ENCODE data around the gene RABGAP1L. TPM values are rescaled to one million over a fixed set of nuclear protein-coding genes. Genes with fewer than 3 reads are reported as not detected.

Gene RABGAP1L
- total and polyA plus RNA-seq, 10 of the 15 experiments (the other 5 are each of a cell fraction or from before 2014, with no cell fraction given), result 5.8 to 194 (median 113) TPM

- ChIA-PET SMC1A (ENCODE audit: uncharacterized antibody, unreplicated experiment) (interaction anchor here (0.7 to 2.9 kb wide), 3 partner anchors 9 to 130 kb away, joined by 3 to 20 read pairs (median 5); no protein-coding TSS in a partner anchor), RAD21 (ENCODE audit: unreplicated experiment) (interaction anchor here (0.6 to 1.0 kb wide), 3 partner anchors 43 to 71 kb away, joined by 3 to 4 read pairs (median 4); no protein-coding TSS in a partner anchor), POLR2A (interaction anchor here (0.9 kb wide), 1 partner anchor 20 kb away, joined by 3 read pairs; no protein-coding TSS in a partner anchor), CTCF (no interaction called here)
- H3K27me3 ChIP-seq (replicated peaks in 1 of 2; ENCODE audit: control insufficient read depth in 2 of 2, insufficient read depth in 2 of 2, low read length in 1 of 2), result no peaks in the 10 kb centered on the region
- H3K27ac ChIP-seq (ENCODE audit: control insufficient read depth, insufficient read depth), result no peak overlapping the region
- no peak for DNase-seq (ENCODE audit: low read depth, low spot score)
- no peak for ATAC-seq
- no peaks in the 10 kb centered on the region for H3K79me2 ChIP-seq (ENCODE audit: control insufficient read depth, insufficient read depth, low read length)
- no peak overlapping the region for H2AFZ ChIP-seq (ENCODE audit: control insufficient read depth, low read depth, low read length)
- no peaks in the 10 kb centered on the region for H3K9me3 ChIP-seq (replicated peaks; ENCODE audit: control insufficient read depth, insufficient read depth, low read length)
- BruUV-seq (replicated peaks), result no TSS peak
- H3K36me3 ChIP-seq (ENCODE audit: control insufficient read depth in 2 of 2, insufficient read depth in 2 of 2, low read length in 1 of 2), result no peaks in the 10 kb centered on the region
- in situ Hi-C loops (cut with MboI), result no loop called here
- no peak overlapping the region for H3K4me3 ChIP-seq
- no peak for FAIRE-seq
- intact Hi-C loops (cut with micrococcal nuclease; ENCODE audit: unreplicated experiment), result no loop called here
- H3K4me2 ChIP-seq (ENCODE audit: control insufficient read depth, insufficient read depth), result no peak overlapping the region
- H4K20me1 ChIP-seq (ENCODE audit: control insufficient read depth, insufficient read depth), result no peaks in the 10 kb centered on the region
- H3K9ac ChIP-seq (ENCODE audit: control insufficient read depth, insufficient read depth, low read length), result no peak overlapping the region
- TF ChIP-seq, protein P1, sequence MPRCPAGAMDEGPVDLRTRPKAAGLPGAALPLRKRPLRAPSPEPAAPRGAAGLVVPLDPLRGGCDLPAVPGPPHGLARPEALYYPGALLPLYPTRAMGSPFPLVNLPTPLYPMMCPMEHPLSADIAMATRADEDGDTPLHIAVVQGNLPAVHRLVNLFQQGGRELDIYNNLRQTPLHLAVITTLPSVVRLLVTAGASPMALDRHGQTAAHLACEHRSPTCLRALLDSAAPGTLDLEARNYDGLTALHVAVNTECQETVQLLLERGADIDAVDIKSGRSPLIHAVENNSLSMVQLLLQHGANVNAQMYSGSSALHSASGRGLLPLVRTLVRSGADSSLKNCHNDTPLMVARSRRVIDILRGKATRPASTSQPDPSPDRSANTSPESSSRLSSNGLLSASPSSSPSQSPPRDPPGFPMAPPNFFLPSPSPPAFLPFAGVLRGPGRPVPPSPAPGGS (IDR thresholded peaks at IDR 0.05; ENCODE audit: borderline replicate concordance, insufficient read depth, low read depth, low read length, poor library complexity, severe bottlenecking), result no peak
- TF ChIP-seq SMC3 (IDR thresholded peaks at IDR 0.05; ENCODE audit: borderline replicate concordance, low read length), result no peak
- no peak for TF ChIP-seq TAF1 (IDR thresholded peaks at IDR 0.05; ENCODE audit: borderline replicate concordance, low read depth, low read length)
- no peak for TF ChIP-seq ELK1 (IDR thresholded peaks at IDR 0.05; ENCODE audit: low read depth, low read length)
- TF ChIP-seq ZBED1 (IDR thresholded peaks at IDR 0.05; ENCODE audit: borderline replicate concordance), result no peak
- no peak for TF ChIP-seq PAX8 (IDR thresholded peaks at IDR 0.05)
- TF ChIP-seq KAT2A (conservative IDR thresholded peaks at IDR 0.05; ENCODE audit: control insufficient read depth, low read depth, low read length), result no peak
- no peak for TF ChIP-seq NRF1 (conservative IDR thresholded peaks at IDR 0.05; ENCODE audit: low read depth, low read length)
- TF ChIP-seq KDM1A (IDR thresholded peaks at IDR 0.05; ENCODE audit: borderline replicate concordance), result no peak
- TF ChIP-seq NR2C1 (IDR thresholded peaks at IDR 0.05), result no peak
- TF ChIP-seq, protein P2, sequence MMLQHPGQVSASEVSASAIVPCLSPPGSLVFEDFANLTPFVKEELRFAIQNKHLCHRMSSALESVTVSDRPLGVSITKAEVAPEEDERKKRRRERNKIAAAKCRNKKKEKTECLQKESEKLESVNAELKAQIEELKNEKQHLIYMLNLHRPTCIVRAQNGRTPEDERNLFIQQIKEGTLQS (IDR thresholded peaks at IDR 0.05; ENCODE audit: borderline replicate concordance, extremely low read depth, low read depth, low read length), result no peak
- TF ChIP-seq BMI1 (IDR thresholded peaks at IDR 0.05; ENCODE audit: borderline replicate concordance), result no peak
- TF ChIP-seq ZBTB40 (IDR thresholded peaks at IDR 0.05; ENCODE audit: borderline replicate concordance), result no peak
- no peak for TF ChIP-seq RBBP5 (conservative IDR thresholded peaks at IDR 0.05)
- no peaks in the 10 kb centered on the region for H3K4me1 ChIP-seq (ENCODE audit: control insufficient read depth, insufficient read depth, low read length)
- WGBS (ENCODE audit: insufficient coverage, insufficient replicate concordance, low lambda C conversion rate, missing lambda C conversion rate), result 96% methylated on average over 2 of the region's 2 CpGs
Observed at GRCh38 chr1:174946031-174946430, 786.7 kb downstream of the RABGAP1L start.

Data from GM12878 (cell line).